ENCODE results near the gene TRABD2B. TPM values are rescaled to one million over a fixed set of nuclear protein-coding genes. Genes with fewer than 3 reads are reported as not detected.
A peak's percentile ranks its signal among the peaks of the same experiment; 100 is the strongest.

TRABD2B gene
- total and polyA plus RNA-seq, 2 experiments from 2014 or later: 1.6 to 2.0 TPM

DNA sequence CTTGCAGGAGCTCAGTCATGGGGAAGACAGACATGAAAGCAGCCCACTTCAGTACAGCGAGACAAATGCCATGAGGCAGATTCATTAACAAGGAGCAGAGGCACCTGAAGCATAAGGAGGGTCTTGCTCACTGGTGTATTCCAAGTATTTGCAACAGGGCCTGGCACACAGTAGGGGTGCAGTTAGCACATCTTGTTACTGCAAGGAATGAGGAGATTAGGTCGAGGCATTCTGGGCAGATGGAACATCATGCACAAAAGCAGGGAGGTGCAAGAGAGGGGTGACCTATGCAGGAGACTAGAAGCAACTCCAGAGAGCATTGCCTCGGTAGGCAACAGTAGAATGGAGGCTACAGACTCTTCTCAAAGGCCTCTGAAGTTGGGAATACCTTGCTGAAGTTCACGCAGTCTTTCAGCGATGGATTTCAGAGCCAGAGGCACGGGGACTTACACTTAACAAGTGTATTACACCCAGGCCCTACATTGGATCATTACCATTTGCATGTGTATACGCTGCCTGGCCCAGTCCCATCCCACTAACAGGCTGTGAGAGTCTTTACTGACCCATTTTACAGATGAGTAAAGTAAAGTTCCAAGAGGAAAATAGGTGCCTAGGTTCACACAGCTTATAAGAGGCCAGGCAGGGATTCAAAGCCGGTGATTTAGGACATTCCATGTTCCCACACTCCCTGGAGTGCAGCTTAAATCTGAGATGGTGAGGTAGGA is 82.1 kb downstream of the TRABD2B start (continued):
- TF ChIP-seq, protein P1, sequence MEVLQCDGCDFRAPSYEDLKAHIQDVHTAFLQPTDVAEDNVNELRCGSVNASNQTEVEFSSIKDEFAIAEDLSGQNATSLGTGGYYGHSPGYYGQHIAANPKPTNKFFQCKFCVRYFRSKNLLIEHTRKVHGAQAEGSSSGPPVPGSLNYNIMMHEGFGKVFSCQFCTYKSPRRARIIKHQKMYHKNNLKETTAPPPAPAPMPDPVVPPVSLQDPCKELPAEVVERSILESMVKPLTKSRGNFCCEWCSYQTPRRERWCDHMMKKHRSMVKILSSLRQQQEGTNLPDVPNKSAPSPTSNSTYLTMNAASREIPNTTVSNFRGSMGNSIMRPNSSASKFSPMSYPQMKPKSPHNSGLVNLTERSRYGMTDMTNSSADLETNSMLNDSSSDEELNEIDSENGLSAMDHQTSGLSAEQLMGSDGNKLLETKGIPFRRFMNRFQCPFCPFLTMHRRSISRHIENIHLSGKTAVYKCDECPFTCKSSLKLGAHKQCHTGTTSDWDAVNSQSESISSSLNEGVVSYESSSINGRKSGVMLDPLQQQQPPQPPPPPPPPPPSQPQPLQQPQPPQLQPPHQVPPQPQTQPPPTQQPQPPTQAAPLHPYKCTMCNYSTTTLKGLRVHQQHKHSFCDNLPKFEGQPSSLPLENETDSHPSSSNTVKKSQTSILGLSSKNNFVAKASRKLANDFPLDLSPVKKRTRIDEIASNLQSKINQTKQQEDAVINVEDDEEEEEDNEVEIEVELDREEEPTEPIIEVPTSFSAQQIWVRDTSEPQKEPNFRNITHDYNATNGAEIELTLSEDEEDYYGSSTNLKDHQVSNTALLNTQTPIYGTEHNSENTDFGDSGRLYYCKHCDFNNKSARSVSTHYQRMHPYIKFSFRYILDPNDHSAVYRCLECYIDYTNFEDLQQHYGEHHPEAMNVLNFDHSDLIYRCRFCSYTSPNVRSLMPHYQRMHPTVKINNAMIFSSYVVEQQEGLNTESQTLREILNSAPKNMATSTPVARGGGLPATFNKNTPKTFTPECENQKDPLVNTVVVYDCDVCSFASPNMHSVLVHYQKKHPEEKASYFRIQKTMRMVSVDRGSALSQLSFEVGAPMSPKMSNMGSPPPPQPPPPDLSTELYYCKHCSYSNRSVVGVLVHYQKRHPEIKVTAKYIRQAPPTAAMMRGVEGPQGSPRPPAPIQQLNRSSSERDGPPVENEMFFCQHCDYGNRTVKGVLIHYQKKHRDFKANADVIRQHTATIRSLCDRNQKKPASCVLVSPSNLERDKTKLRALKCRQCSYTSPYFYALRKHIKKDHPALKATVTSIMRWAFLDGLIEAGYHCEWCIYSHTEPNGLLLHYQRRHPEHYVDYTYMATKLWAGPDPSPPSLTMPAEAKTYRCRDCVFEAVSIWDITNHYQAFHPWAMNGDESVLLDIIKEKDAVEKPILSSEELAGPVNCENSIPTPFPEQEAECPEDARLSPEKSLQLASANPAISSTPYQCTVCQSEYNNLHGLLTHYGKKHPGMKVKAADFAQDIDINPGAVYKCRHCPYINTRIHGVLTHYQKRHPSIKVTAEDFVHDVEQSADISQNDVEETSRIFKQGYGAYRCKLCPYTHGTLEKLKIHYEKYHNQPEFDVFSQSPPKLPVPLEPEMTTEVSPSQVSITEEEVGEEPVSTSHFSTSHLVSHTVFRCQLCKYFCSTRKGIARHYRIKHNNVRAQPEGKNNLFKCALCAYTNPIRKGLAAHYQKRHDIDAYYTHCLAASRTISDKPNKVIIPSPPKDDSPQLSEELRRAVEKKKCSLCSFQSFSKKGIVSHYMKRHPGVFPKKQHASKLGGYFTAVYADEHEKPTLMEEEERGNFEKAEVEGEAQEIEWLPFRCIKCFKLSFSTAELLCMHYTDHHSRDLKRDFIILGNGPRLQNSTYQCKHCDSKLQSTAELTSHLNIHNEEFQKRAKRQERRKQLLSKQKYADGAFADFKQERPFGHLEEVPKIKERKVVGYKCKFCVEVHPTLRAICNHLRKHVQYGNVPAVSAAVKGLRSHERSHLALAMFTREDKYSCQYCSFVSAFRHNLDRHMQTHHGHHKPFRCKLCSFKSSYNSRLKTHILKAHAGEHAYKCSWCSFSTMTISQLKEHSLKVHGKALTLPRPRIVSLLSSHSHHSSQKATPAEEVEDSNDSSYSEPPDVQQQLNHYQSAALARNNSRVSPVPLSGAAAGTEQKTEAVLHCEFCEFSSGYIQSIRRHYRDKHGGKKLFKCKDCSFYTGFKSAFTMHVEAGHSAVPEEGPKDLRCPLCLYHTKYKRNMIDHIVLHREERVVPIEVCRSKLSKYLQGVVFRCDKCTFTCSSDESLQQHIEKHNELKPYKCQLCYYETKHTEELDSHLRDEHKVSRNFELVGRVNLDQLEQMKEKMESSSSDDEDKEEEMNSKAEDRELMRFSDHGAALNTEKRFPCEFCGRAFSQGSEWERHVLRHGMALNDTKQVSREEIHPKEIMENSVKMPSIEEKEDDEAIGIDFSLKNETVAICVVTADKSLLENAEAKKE (CRISPR knock-in tag; IDR thresholded peaks at IDR 0.05): no peak
- TF ChIP-seq NANOG (IDR thresholded peaks at IDR 0.05; ENCODE audit: borderline replicate concordance): no peak

DNA sequence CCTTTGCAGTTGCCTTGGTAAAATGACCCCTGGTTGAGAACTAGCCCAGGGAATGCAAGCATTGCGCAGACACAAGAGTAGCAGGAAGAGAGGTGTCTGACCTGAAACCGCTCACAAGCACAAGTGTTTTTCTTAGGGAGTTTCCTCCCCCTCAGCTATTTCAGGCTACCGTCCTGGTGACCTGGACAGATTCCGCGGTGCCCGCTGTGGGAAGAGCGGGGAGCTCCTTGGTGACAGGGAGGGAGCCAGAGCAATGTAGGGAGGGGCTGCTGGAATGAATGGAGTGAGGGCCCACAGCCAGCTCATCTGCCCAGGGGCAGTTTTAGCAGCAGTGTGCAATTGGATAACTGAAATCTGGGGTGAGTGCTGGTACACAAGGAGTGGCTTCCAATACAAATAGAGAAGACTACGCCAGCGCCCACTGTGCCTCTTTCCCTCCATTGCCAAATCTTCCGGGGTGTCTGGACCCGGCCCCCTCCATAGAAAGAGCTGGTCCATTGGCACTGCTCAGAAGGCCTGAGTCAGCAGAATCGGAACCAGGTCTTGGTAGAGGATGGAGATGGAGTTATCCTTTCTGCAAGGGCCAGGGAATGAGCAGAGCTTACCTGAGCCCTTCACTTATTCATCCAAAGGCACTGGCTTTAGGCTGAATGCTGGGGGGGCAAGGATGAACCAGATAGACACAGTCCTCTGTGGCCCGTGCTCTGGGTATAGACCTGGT is 82.8 kb downstream of the TRABD2B start:
- Histone ChIP-seq H3K36me3 (ENCODE audit: insufficient read depth) (no peaks in the 10 kb centered on the region), H4K20me1 (replicated peaks; ENCODE audit: insufficient read depth) (no peaks in the 10 kb centered on the region; the same call in 1 of the 2 replicates), H3K4me2 (no peak overlapping the region), H3K9me2 (ENCODE audit: insufficient read depth) (no peaks in the 10 kb centered on the region), H3K27me3 (ENCODE audit: insufficient read depth) (no peaks in the 10 kb centered on the region), H3K27ac (ENCODE audit: low read depth) (no peak overlapping the region), H2AFZ (no peak overlapping the region), H3K79me2 (replicated peaks; ENCODE audit: insufficient read depth) (no peaks in the 10 kb centered on the region), H3F3A (replicated peaks; ENCODE audit: low read depth) (no peaks in the 10 kb centered on the region), H3K4me3 (no peak overlapping the region), H3K4me1 (ENCODE audit: insufficient read depth) (peaks cover 4% of the 10 kb centered on the region; the same call in 1 of the 2 replicates)
- H3K9me3 Mint-ChIP-seq: no peaks in the 10 kb centered on the region
- no peaks in the 10 kb centered on the region for H3K36me3 Mint-ChIP-seq (ENCODE audit: low read depth)
- H3K27me3 Mint-ChIP-seq (ENCODE audit: insufficient read depth, low read depth, poor library complexity): peaks cover 12% of the 10 kb centered on the region
- H3K4me1 Mint-ChIP-seq: peaks cover 23% of the 10 kb centered on the region
- ATAC-seq (no peak), DNase-seq (ENCODE audit: low spot score) (no peak)
- H3K27ac Mint-ChIP-seq: peak overlapping the region; percentile 50; the same call in 1 of the 2 replicates
- no peak overlapping the region for H3K4me3 Mint-ChIP-seq
- TF ChIP-seq NANOG (IDR thresholded peaks at IDR 0.05; ENCODE audit: borderline replicate concordance) (no peak), ZNF114 (CRISPR knock-in tag; IDR thresholded peaks at IDR 0.05) (no peak), POLR2AphosphoS5 (IDR thresholded peaks at IDR 0.05; ENCODE audit: low read depth) (no peak), JUNB (IDR thresholded peaks at IDR 0.05; ENCODE audit: unreplicated experiment) (no peak)
- TF ChIP-seq, protein P1 (CRISPR knock-in tag; IDR thresholded peaks at IDR 0.05): no peak
